HT1080 (cell line): ENCODE results near the gene ANKFN1. TPM values are rescaled to one million over a fixed set of nuclear protein-coding genes. Genes with fewer than 3 reads are reported as not detected.

ENCODE experiments used
- DNase-seq: peaks from one replicate; pipeline ENCODE4 v3.0.0-alpha.2; 2015; ENCODE audit warnings: low read depth
- total RNA-seq: library from RNA; depleted of rRNA; stranded (reverse); fragments of >200 nt; shearing (Covaris generic); gene quantifications from 2 replicates; pipeline ENCODE4 v1.2.3, GENCODE V29; 2014

The ANKFN1 gene
- total RNA-seq, 1 experiment from 2014 or later = 0.10 TPM

DNA sequence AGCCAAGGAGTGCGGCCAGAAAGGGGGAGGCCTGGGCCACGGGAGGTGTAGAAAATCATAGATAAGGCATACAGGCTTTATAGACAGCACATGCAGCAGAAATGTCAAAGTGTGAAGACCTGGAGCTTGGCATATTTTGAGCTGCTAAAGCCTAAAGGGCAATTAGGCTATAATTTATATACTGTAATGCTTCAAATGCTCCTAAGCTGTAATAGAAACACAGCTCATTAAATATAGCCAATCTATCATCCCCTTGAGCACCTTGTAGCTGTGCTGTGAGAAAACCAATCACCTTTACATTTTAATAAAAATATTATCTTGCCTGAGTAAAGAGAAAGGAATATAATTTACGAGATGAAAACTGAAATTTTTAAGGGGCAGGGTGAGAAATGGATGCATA lies 342.3 kb downstream of the ANKFN1 start:
- no peak for DNase-seq

DNA sequence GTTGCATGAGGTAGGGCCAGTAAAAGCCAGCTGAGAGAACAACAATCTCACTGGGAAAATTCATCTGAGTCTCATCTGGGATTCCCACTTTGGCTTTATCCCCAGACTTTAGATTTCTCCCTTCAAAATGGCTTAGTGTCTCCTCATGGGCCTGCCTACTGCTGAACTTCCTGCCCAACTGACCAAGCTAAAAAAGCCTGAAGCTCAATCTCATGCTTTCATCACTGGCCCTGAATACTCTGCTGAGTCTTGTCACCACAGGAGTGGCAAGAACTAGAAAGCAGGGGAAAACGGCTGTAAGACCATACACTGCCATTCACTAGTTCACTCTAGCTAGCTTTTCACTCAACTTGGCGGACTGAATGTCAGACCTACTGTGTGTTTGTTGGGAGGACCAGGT lies 343.9 kb downstream of the ANKFN1 start:
- DNase-seq = peak; percentile 7

DNA sequence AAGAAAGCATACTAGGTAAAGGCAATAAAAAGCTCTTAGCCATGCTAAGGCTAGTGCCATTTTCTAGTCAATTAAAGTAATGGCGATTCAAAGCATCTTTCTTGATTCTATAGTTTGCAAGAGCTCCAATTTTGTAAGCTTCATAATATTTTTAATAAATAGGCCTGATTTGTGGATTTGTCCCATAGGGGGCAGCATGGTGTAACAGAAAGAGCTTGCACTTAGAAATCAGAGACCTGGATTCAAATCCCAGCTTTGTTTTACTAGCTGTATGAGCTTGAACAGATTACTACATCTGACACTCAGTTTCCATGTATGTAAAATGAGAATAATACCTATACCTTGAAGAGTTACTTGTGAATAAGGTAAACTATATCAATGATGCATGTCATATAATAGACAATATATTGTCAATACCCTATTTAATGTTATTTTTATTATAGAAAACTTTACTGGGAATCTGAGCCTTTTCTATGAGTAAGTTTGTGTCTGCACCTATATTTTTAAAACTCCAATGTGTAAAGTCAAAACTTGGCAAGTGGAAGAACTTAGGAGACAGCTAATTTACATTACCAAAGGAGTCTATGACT lies 346.6 kb downstream of the ANKFN1 start:
- DNase-seq = peak; percentile 36

DNA sequence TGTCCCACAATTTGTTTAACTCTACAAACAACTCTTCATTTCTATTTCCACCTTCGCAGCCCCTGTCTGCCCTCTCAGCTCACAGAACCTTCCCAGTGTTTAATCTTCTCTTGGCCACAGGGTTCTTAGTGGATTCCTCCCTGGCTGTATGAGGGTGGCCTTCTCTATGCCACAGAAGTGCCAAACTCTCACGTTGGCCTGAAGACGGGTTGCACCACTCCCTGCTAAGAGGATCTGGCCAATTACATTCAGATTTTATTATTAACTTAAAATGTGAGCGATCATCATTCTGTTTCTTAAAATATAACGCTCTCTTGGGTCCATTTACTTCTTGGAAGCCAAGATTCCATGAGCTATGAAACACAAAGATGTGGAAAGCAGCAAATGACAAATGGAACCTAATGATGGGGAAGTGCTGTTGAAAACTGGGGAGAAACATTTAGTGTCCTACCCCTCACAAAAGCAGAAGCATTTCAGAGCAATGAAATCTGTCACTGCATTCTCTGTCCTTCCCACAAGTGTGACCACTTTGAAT lies 348.9 kb downstream of the ANKFN1 start:
- DNase-seq = no peak

DNA sequence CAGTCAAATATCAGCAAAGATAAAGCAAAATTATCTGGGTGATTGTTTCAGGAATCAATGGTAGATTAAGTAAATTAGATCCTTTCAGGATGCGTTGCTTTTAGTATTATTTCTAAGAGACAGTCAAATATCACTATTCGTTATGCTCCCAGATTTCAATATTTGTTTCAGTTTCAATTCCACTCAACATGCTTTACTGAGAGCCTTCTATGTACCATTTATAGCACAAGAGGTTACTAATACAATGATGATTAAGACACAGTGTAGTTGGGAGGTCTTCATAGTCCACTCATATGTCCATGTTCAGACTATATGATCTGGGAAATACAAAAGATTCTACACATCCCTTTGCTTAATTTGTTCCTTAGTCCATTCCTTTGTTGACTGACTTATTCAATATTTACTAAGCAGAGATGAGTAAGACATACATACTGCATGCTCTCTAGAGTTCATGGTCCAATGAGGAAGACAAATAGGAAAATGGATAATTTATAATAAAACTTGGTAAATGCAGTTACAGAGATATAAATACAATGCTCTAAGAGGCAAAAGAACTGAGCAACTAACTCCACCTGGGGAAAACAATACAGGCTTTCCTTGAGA lies 352.0 kb downstream of the ANKFN1 start:
- no peak for DNase-seq

DNA sequence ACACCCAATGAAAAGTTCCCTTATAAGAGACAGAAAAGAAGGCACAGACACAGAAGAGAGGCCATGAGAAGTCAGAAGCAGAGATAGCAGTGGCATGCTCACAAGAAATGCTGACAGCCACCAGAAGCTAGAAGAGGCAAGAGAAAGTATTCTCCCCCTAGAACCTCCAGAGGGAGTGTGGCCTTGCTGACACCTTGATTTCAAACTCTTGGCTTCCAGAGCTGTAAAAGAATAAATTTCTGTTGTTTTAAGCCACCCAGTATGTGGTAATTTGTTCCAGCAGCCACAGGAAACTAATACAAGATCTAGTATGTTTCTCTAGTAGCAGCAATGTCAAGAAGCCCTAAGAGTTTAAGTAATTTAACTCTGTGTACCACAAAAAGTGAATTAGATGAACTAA lies 353.1 kb downstream of the ANKFN1 start:
- no peak for DNase-seq

DNA sequence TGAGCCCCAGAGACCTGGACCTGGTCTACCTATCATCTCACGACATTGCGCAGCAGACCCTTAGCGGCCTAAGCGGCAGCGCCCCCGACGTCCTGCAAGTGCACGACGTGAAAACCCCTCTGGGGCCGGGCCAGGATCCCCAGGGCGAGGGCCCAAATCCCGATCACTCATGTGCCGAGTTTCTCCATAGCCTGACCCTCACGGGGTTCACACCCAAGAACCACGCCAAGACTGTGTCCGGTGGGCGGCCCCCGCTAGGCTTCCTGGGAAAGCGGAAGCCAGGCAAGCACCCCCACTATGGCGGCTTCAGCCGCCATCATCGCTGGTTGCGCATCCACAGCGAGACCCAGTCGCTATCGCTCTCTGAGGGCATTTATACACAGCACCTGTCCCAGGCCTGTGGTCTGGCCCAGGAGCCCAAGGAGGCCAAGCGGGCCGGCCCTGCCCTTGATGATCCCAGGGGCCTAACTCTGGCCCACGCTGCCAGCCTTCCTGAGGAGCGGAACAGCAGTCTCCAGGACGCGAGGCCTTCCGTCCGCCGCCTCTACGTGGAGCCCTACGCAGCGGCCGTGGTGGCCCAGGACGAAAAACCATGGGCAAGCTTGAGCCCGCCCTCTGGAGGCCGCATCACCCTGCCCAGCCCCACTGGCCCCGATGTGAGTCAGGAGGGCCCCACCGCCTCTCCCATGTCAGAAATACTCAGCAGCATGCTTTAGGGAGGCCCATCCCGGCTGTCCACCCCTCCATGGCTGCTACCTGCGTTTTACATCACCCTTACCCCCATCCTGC lies 357.5 kb downstream of the ANKFN1 start:
- DNase-seq = no peak

DNA sequence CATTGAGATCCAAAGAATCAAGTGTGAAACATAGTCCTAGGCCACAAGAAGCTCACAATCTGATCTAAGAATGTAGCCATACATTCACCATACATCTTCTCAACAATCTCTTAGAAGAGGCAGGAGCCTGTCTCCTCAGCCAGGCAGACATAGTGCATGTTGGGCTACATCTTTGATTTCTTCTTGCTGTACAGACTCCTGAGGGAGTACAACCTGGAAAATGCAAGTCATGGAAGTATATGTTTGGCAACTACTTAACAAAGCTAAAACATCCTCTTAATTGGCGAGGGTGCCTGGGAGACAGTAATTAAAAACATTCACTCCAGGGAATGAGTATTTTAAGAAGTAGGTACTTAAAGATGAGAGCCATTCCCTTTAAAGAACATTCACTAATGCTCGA lies 361.0 kb downstream of the ANKFN1 start:
- no peak for DNase-seq

DNA sequence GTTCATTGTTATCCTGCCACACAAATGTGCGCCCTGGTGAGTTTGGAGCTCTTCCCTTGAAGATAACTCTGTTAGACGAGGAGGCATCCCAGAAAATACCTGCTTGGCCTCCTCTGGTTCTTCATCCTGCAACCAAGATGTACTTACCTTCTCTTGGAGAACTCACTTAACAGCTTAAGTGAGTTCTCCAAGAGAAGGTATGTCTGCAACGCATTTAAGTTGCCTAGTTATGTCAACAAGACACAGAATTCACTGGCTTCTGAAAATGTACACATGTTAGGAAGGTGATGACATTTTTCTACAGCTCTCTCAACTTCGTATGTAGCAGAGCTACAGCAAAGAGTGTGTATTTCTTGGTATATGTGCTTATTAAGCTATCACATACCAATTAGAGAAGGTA lies 361.6 kb downstream of the ANKFN1 start:
- DNase-seq = no peak

DNA sequence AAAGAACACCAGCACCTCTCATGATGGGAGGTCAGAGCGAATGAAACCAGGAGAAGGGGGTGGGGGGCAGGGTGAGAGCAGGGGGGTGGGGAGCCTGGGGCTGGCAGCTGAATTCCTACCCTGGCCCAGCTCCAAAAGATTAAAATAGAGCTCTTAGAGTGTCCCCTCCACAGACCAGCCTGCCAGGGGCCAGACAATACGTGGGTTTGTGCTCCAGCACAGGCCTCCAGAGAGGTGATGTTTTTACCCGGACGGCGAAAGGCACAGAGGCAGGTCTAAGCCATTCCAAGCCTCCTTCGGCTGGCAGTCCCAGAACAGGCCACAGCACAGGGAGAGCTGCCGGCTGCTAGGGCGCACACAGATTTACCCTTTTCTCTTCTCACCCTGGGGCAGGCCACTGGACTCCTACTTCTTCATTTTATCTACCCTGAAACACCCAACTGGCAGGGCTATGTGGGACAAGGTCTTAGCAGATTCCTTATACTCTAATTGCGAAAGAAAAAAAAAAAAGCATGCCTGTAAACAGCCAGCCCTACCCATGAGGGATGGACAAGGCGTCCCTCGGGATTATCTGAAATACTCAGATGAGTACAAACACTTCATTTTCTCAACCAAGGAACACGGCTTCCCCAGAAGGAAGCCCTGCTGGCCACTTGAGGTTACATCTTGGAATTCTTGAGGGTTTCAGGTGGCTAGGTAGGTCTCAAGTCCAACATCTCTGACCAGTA lies 368.3 kb downstream of the ANKFN1 start:
- DNase-seq = no peak

DNA sequence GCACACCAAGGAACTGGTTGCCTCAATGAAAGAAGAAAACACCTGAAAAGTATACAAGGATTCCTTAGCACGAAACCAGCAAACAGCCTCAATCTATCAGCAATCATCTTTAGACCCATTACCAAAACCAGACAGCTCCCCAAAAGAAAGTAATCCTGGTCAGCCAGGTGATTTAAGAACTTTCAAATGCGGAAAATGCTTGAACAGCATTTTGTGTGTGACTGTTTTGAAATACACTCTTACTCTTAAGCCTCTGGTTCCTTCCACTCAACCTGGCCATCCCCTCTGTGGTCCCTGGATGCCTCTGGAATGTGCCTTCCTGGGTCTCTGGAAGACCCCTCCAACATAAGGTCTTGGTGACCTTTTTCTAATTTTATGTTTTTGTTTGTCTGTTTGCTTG lies 369.8 kb downstream of the ANKFN1 start:
- no peak for DNase-seq

DNA sequence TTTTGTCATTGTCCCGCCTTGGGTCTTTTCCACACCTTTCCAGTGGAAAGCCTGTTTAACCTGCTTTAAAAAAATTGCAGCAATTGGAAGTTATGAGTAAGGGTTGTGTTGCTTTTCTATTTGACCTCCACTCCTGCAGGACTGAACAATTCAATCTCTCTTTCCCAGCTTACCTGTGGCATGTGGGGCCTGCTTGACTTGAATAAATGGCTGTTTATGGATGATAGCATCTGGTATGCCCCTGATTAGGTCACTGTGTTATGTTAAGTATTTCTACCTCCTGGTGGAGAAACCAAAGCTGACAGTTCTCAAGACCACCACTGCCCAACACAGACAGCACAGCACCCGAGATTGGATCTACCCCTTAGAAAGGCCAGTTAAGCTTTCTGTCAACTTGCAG lies 375.4 kb downstream of the ANKFN1 start:
- no peak for DNase-seq

DNA sequence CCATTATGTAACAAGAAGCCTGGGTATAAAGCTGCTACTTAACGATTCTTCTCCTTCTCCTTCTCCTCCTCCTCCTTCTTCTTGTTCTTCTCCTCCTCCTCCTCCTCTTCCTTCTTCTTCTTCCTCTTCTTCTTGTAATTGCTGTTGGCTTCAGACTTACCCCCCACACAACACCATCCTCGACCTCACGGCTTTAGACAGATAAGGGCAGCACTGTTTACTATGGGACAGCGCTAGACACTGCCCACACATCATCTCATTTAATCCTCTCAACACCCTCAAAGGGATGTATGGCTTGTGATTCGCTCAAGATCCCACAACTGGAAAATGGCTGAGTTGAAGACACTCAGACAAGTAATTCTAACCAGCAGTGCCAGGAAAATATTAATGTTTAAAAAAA lies 379.7 kb downstream of the ANKFN1 start:
- no peak for DNase-seq

DNA sequence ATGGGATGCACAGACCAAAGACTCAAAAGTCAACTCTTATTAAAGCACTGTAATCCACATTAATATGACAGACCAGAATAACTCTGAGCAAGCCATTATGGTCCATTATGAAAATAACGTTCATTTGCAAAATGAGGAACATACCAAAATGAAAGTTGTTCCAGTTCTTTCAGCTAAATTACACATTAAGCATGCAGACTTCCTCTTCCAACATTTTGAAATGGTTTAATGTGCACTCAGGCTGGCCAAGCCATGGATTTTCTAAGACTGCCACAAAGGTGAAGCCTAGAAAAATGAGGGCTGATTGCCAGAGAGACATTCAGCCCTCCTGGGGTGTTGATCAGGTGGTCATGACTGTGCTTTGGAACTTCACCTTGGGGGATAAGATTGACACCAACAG lies 383.5 kb downstream of the ANKFN1 start:
- no peak for DNase-seq

DNA sequence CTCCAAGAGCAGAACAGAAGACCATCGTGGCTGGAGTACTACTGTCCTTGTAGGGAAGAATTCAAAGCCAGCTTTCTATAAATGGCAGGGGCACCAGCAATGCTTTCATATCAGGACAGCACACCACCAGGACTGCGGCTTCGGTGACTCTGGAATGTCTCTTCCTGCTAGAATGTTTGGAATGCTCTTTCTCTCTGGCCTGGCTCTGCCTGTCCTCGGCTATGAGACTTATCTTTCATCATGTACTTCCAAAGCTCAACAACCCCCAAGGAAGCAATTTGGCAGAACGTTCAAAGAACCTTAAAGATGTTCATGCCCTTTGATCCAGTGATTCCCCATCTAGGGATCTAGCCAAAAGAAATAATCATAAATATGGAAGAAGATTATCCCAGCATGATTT lies 387.6 kb downstream of the ANKFN1 start:
- DNase-seq = no peak

DNA sequence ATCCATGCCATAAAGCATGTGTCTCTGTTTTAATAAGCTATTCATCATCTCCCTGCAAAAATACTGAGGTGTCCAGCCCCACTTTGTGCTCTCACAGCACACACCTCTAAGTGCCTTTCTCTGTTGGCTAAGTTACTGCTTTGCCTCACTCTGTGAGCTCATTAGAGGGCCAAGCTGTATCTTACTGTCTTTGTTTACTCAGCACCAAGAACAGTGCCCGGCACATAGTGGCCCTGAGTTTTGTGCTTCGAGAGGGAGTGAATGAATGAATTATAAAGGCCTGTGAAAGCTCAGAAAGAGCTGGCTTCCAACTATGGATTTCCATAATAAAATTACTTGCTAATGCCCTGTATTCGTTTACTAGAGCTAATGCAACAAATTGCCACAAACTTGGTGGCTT lies 390.0 kb downstream of the ANKFN1 start:
- no peak for DNase-seq

DNA sequence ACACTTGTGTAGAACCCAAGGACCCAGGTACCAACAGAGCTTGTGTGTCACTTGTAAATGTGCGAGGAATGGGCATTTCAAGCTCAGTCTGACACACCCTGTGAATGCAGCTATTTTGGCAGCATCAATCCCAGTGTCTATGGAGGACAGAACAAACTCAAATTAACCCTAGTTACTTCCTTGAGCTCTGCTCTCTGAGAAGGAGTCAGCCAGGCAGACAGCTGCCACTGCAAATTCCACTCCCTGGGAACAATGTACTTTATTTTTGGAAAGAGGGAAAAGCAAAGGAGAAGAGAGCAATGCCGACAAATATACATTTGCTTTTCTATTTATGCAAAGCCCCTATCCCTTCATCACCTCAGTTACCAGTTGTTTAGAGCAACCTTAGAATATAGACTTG lies 391.8 kb downstream of the ANKFN1 start:
- no peak for DNase-seq

DNA sequence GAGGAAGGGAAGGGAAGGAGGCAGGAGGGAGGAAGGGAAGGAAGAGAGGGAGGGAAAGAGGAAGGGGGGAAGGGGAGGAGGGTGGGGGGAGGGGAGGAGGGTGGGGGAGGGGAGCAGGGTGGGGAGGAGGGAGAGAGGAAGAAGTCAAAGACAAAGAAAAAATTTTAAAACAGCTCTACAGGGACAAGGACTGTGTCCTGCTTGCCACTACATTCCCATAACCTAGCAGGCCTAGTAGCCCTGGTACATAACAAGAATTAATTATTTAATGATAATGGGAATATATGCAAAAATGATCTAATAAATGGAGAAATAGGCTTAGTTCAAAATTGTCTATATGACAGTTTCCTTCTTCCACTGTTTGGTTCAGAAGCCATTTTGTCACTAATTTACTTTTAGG lies 392.7 kb downstream of the ANKFN1 start:
- no peak for DNase-seq

DNA sequence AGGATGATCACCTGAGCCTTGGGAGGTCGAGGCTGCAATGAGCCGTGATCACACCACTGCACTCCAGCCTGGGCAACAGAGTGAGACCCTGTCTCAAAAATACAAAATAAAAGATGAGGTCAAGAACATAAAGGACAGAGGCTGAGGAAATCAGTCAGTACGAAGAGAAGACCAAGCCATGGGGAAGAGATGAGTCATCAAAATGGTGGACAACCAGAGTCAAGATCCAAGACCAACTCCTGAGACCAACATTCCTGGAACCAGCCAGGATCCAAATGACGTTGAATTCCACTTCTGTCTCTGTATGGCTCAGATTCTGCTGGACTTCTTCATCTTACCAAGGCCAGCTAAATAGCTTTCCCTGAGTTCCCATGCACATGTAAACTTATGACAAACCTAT lies 395.4 kb downstream of the ANKFN1 start:
- DNase-seq = no peak

DNA sequence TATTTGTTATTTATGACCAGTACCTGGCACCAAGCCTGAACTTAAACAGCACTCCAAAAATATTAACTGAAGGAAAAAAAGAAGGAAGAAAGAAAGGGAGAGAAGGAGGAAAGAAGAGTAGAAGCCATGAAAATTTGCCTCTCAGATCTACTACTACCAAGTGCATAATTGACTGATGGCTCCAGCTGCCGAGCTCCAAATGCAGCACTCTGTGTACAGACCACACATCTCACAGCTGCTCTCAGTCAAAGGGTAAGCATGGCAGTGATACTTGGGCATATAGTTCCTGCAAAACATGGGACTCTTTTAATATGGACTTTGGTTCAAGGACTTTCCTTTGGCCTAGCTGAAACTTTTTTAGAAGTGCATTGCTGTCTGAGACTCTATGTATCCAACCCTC lies 396.2 kb downstream of the ANKFN1 start:
- no peak for DNase-seq

DNA sequence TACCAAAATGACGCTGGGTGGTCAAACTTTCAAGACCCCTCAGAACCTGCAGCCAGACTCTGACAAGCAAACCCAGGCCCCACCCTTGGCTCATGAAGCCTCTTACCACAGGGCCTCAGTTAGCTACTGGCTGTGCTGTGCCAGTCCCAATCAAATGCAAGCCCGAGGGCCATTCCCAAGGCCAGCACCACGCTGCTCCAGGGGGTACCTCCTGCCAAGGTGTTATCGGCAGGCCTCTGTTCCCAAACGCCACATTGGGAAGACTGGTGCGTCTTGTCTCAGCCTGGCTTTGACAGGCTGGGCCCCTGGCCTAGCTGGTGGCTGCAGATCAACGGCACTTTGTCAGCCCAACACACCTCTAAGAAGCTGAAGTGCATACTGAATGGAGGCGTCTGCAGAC lies 404.4 kb downstream of the ANKFN1 start:
- no peak for DNase-seq

DNA sequence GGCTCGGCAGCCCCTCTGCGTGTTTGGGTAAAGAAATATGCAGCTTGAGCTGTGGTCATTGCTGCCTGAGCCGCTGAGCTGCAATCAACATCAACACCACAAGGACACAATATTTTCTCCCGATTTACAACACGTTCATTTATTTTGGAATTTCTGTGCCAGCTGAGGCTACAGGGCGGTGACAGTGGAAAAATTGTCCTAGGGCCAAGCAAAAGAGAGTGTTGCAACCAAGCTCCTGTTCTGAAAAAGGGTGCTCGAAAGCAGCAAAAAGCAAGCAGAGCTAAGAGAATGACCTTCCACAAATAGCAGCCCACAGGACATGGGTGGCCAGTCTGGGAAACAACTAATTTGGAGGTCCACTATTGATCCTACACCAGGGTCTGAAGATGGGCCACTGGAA lies 404.8 kb downstream of the ANKFN1 start:
- DNase-seq = no peak
